ENCODE results near the gene ATG9A.

DNA sequence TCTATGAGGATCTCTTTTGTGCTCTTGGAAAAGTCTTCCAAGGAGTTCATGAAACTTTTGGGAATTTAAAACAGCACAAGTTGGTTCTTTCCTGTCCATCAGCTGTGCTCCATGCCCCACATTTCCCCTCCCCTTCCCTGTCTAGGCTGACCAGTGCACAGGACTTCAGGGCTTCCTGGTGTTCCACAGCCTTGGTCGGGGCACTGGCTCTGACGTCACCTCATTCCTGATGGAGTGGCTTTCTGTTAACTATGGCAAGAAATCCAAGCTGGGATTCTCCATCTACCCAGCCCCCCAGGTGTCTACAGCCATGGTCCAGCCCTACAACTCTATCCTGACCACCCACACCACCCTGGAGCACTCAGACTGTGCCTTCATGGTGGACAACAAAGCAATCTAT lies 41.6 kb upstream of the ATG9A start:
- TF ChIP-seq, protein P1, sequence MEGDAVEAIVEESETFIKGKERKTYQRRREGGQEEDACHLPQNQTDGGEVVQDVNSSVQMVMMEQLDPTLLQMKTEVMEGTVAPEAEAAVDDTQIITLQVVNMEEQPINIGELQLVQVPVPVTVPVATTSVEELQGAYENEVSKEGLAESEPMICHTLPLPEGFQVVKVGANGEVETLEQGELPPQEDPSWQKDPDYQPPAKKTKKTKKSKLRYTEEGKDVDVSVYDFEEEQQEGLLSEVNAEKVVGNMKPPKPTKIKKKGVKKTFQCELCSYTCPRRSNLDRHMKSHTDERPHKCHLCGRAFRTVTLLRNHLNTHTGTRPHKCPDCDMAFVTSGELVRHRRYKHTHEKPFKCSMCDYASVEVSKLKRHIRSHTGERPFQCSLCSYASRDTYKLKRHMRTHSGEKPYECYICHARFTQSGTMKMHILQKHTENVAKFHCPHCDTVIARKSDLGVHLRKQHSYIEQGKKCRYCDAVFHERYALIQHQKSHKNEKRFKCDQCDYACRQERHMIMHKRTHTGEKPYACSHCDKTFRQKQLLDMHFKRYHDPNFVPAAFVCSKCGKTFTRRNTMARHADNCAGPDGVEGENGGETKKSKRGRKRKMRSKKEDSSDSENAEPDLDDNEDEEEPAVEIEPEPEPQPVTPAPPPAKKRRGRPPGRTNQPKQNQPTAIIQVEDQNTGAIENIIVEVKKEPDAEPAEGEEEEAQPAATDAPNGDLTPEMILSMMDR (IDR thresholded peaks at IDR 0.05), result no peak
- TF ChIP-seq CBFB (CRISPR knock-in tag; IDR thresholded peaks at IDR 0.05; ENCODE audit: low read depth) (no peak), NR1H2 (CRISPR knock-in tag; IDR thresholded peaks at IDR 0.05) (no peak), TEAD1 (CRISPR knock-in tag; IDR thresholded peaks at IDR 0.05) (no peak), TCF7 (CRISPR knock-in tag; IDR thresholded peaks at IDR 0.05; ENCODE audit: low read depth) (no peak), NFYB (CRISPR knock-in tag; conservative IDR thresholded peaks at IDR 0.05; ENCODE audit: low read depth) (no peak), JUN (CRISPR knock-in tag; IDR thresholded peaks at IDR 0.05) (no peak), NR2C2 (CRISPR knock-in tag; IDR thresholded peaks at IDR 0.05) (no peak)
- TF ChIP-seq, protein P2, sequence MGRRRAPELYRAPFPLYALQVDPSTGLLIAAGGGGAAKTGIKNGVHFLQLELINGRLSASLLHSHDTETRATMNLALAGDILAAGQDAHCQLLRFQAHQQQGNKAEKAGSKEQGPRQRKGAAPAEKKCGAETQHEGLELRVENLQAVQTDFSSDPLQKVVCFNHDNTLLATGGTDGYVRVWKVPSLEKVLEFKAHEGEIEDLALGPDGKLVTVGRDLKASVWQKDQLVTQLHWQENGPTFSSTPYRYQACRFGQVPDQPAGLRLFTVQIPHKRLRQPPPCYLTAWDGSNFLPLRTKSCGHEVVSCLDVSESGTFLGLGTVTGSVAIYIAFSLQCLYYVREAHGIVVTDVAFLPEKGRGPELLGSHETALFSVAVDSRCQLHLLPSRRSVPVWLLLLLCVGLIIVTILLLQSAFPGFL (CRISPR knock-in tag; IDR thresholded peaks at IDR 0.05; ENCODE audit: borderline replicate concordance), result no peak
- TF ChIP-seq, protein P3, sequence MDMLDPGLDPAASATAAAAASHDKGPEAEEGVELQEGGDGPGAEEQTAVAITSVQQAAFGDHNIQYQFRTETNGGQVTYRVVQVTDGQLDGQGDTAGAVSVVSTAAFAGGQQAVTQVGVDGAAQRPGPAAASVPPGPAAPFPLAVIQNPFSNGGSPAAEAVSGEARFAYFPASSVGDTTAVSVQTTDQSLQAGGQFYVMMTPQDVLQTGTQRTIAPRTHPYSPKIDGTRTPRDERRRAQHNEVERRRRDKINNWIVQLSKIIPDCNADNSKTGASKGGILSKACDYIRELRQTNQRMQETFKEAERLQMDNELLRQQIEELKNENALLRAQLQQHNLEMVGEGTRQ (CRISPR knock-in tag; IDR thresholded peaks at IDR 0.05), result no peak
- TF ChIP-seq, protein P4, sequence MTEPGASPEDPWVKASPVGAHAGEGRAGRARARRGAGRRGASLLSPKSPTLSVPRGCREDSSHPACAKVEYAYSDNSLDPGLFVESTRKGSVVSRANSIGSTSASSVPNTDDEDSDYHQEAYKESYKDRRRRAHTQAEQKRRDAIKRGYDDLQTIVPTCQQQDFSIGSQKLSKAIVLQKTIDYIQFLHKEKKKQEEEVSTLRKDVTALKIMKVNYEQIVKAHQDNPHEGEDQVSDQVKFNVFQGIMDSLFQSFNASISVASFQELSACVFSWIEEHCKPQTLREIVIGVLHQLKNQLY (CRISPR knock-in tag; IDR thresholded peaks at IDR 0.05), result no peak
- TF ChIP-seq, protein P5, sequence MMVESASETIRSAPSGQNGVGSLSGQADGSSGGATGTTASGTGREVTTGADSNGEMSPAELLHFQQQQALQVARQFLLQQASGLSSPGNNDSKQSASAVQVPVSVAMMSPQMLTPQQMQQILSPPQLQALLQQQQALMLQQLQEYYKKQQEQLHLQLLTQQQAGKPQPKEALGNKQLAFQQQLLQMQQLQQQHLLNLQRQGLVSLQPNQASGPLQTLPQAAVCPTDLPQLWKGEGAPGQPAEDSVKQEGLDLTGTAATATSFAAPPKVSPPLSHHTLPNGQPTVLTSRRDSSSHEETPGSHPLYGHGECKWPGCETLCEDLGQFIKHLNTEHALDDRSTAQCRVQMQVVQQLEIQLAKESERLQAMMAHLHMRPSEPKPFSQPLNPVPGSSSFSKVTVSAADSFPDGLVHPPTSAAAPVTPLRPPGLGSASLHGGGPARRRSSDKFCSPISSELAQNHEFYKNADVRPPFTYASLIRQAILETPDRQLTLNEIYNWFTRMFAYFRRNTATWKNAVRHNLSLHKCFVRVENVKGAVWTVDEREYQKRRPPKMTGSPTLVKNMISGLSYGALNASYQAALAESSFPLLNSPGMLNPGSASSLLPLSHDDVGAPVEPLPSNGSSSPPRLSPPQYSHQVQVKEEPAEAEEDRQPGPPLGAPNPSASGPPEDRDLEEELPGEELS (CRISPR knock-in tag; IDR thresholded peaks at IDR 0.05), result no peak
